H1 (cell line): ENCODE data around the gene DENND6B. TPM values are rescaled to one million over a fixed set of nuclear protein-coding genes. Genes with fewer than 3 reads are reported as not detected.

Source experiments
- CTCF ChIA-PET: fragments of 300-600 bp; sonication (Branson Sonifier 250); formaldehyde crosslinking; loops from one replicate; lab custom pipeline; 2021; ENCODE audit not compliant: partially characterized antibody; lab: Charles Lee
- POLR2A ChIA-PET: fragments of 300-600 bp; sonication (Branson Sonifier 250); formaldehyde crosslinking; loops from one replicate; lab custom pipeline; 2021; ENCODE audit warnings: inconsistent platforms; ENCODE audit not compliant: partially characterized antibody; lab: Charles Lee
- DNase-seq, 2 experiments: peaks; one replicate each; pipeline versions ENCODE4 v3.0.0 to v3.0.0-alpha.2; 2010 to 2022; ENCODE audit warnings: low spot score in 2 of 2, low read depth in 1 of 2, mixed read lengths in 1 of 2
- FAIRE-seq: peaks from 2 replicates; lab custom pipeline; 2011; peaks lifted over from hg19 to GRCh38; lab: Jason Lieb, UNC
- H2AFZ ChIP-seq: 2 replicates; pipeline ENCODE4 v1.8.1; 2012; ENCODE audit warnings: low read length, inconsistent platforms
- H2AK5ac ChIP-seq: 2 replicates; pipeline ENCODE4 v1.6.1; 2013; ENCODE audit warnings: low read depth, low read length
- H2BK120ac ChIP-seq: replicated peaks from 2 replicates; pipeline ENCODE3; 2013; ENCODE audit warnings: low read depth, low read length, inconsistent platforms
- H2BK12ac ChIP-seq: 2 replicates; pipeline ENCODE4 v1.6.1; 2013; ENCODE audit warnings: low read depth, low read length
- H2BK15ac ChIP-seq: 2 replicates; pipeline ENCODE4 v1.6.1; 2013; ENCODE audit warnings: low read length
- H2BK20ac ChIP-seq: 2 replicates; pipeline ENCODE4 v1.6.1; 2013; ENCODE audit warnings: low read length
- H2BK5ac ChIP-seq: 2 replicates; pipeline ENCODE4 v1.6.1; 2013; ENCODE audit warnings: low read depth, low read length
- H3K14ac ChIP-seq: 2 replicates; pipeline ENCODE4 v1.6.1; 2013; ENCODE audit warnings: inconsistent platforms; ENCODE audit not compliant: insufficient read length
- H3K18ac ChIP-seq: 2 replicates; pipeline ENCODE4 v1.6.1; 2013; ENCODE audit warnings: low read length; ENCODE audit errors: extremely low read depth
- H3K23ac ChIP-seq: 2 replicates; pipeline ENCODE4 v1.6.1; 2013; ENCODE audit warnings: inconsistent platforms; ENCODE audit not compliant: insufficient read length
- H3K23me2 ChIP-seq: 2 replicates; pipeline ENCODE4 v1.6.1; 2013; ENCODE audit warnings: low read depth, low read length
- H3K27ac ChIP-seq: 2 replicates; pipeline ENCODE4 v1.6.1; 2011; ENCODE audit warnings: low read depth, low read length, inconsistent platforms
- H3K27me3 ChIP-seq, 4 experiments: replicated peaks in 1 of 4; 1 replicate in 1 of 4; 2 replicates in 3 of 4; pipeline versions ENCODE4 v1.6.1 to v1.8.1; 2011 to 2013; ENCODE audit warnings: low read length in 3 of 4, mild to moderate bottlenecking in 3 of 4, inconsistent platforms in 2 of 4, mixed read lengths in 2 of 4, moderate library complexity in 1 of 4; ENCODE audit not compliant: control insufficient read depth in 3 of 4, insufficient read depth in 3 of 4; ENCODE audit errors: extremely low read depth in 1 of 4
- H3K36me3 ChIP-seq, 4 experiments: 2 replicates each; pipeline versions ENCODE4 v1.6.1 to v1.8.1; 2011 to 2013; ENCODE audit warnings: mild to moderate bottlenecking in 4 of 4, low read length in 3 of 4, moderate library complexity in 2 of 4, control low read depth in 1 of 4, inconsistent platforms in 1 of 4; ENCODE audit not compliant: insufficient read depth in 4 of 4, control insufficient read depth in 2 of 4
- H3K4ac ChIP-seq: replicated peaks from 2 replicates; pipeline ENCODE3; 2013; ENCODE audit warnings: low read length, low read depth, mixed read lengths, inconsistent platforms; ENCODE audit not compliant: insufficient read length
- H3K4me1 ChIP-seq, 4 experiments: replicated peaks in 1 of 4; 1 replicate in 1 of 4; 2 replicates in 3 of 4; pipeline versions ENCODE4 v1.6.1 to v1.8.1; 2011 to 2013; ENCODE audit warnings: low read length in 3 of 4, inconsistent platforms in 2 of 4, mixed read lengths in 1 of 4; ENCODE audit not compliant: insufficient read depth in 4 of 4, control insufficient read depth in 3 of 4
- H3K4me2 ChIP-seq, 2 experiments: 2 replicates each; pipeline versions ENCODE4 v1.6.1 to v1.8.1; 2011 to 2013; ENCODE audit warnings: low read depth in 2 of 2, low read length in 2 of 2, control low read depth in 1 of 2, inconsistent platforms in 1 of 2, mild to moderate bottlenecking in 1 of 2; ENCODE audit not compliant: insufficient read depth in 1 of 2
- H3K4me3 ChIP-seq, 4 experiments: fragments of 200-600, 300-600 bp in 1 of 4; sonication (generic), shearing (Covaris generic), sonication (Bioruptor Twin) in 1 of 4; 2 replicates each; pipeline versions ENCODE4 v1.5.1 to v1.8.1; 2011 to 2016; ENCODE audit warnings: low read length in 4 of 4, low read depth in 3 of 4, control low read depth in 2 of 4, inconsistent platforms in 2 of 4, mild to moderate bottlenecking in 2 of 4, mixed read lengths in 1 of 4, moderate library complexity in 1 of 4; ENCODE audit not compliant: insufficient read depth in 2 of 4; ENCODE audit errors: extremely low read depth in 1 of 4
- H3K56ac ChIP-seq: replicated peaks from 2 replicates; pipeline ENCODE3; 2013; ENCODE audit warnings: low read depth, mild to moderate bottlenecking, mixed read lengths, low read length, inconsistent platforms; ENCODE audit not compliant: insufficient read length
- H3K79me1 ChIP-seq: 2 replicates; pipeline ENCODE4 v1.6.1; 2013; ENCODE audit warnings: low read depth, low read length, control low read depth
- H3K79me2 ChIP-seq, 2 experiments: 2 replicates each; pipeline versions ENCODE4 v1.6.1 to v1.8.1; 2012 to 2013; ENCODE audit warnings: low read length in 2 of 2, mild to moderate bottlenecking in 2 of 2, inconsistent platforms in 1 of 2; ENCODE audit not compliant: insufficient read depth in 2 of 2, control insufficient read depth in 1 of 2
- H3K9ac ChIP-seq, 4 experiments: replicated peaks in 1 of 4; 1 replicate in 1 of 4; 2 replicates in 3 of 4; pipeline versions ENCODE4 v1.6.1 to v1.8.1; 2011 to 2013; ENCODE audit warnings: low read depth in 3 of 4, low read length in 3 of 4, control low read depth in 2 of 4, mild to moderate bottlenecking in 2 of 4, moderate library complexity in 2 of 4, inconsistent platforms in 1 of 4; ENCODE audit errors: extremely low read depth in 1 of 4
- H3K9me3 ChIP-seq, 2 experiments: 2 replicates each; pipeline versions ENCODE4 v1.6.1 to v1.8.1; 2012 to 2013; ENCODE audit warnings: mild to moderate bottlenecking in 2 of 2, moderate library complexity in 2 of 2, control low read depth in 1 of 2, inconsistent platforms in 1 of 2, low read depth in 1 of 2, low read length in 1 of 2, mixed read lengths in 1 of 2; ENCODE audit not compliant: insufficient read depth in 2 of 2
- H4K20me1 ChIP-seq, 2 experiments: replicated peaks in 1 of 2; 2 replicates each; pipeline versions ENCODE3 to v1.8.1; 2011 to 2013; ENCODE audit warnings: inconsistent platforms in 2 of 2, low read length in 2 of 2, mild to moderate bottlenecking in 1 of 2; ENCODE audit not compliant: insufficient read depth in 2 of 2, control insufficient read depth in 1 of 2
- H4K5ac ChIP-seq: 2 replicates; pipeline ENCODE4 v1.6.1; 2013; ENCODE audit warnings: low read length, low read depth, mixed read lengths, inconsistent platforms; ENCODE audit not compliant: insufficient read length
- H4K8ac ChIP-seq: 2 replicates; pipeline ENCODE4 v1.8.0; 2013; ENCODE audit warnings: mild to moderate bottlenecking, moderate library complexity, low read length, inconsistent platforms; ENCODE audit not compliant: insufficient read depth; ENCODE audit errors: extremely low read depth
- H4K91ac ChIP-seq: replicated peaks from 2 replicates; pipeline ENCODE3; 2013; ENCODE audit warnings: low read length, mixed read lengths, inconsistent platforms; ENCODE audit not compliant: insufficient read length
- BRCA1 ChIP-seq: IDR thresholded peaks from 2 replicates; pipeline ENCODE4 v1.6.1; 2012; ENCODE audit warnings: low read depth, low read length, improper control_type of control experiment
- CEBPB ChIP-seq: IDR thresholded peaks from 2 replicates; pipeline ENCODE4 v1.6.1; 2012; ENCODE audit warnings: low read depth, low read length
- CHD2 ChIP-seq: IDR thresholded peaks from 2 replicates; pipeline ENCODE4 v1.6.1; 2012; ENCODE audit warnings: low read length, improper control_type of control experiment
- NRF1 ChIP-seq: IDR thresholded peaks from 2 replicates; pipeline ENCODE4 v1.6.1; 2011; ENCODE audit warnings: mild to moderate bottlenecking, low read depth, low read length, improper control_type of control experiment
- POLR2AphosphoS5 ChIP-seq: IDR thresholded peaks from 2 replicates; pipeline ENCODE4 v1.6.1; 2011; ENCODE audit warnings: low read depth, low read length
- RBBP5 ChIP-seq: IDR thresholded peaks from 2 replicates; pipeline ENCODE4 v1.7.1; 2012; ENCODE audit warnings: low read depth, mild to moderate bottlenecking, inconsistent platforms, low read length, moderate library complexity, borderline replicate concordance
- SIX5 ChIP-seq: IDR thresholded peaks from 2 replicates; pipeline ENCODE4 v1.6.1; 2011; ENCODE audit warnings: mild to moderate bottlenecking, low read depth, low read length
- SP1 ChIP-seq: IDR thresholded peaks from 2 replicates; pipeline ENCODE4 v1.6.1; 2011; ENCODE audit warnings: low read depth, low read length
- SP4 ChIP-seq: IDR thresholded peaks from 2 replicates; pipeline ENCODE4 v1.6.1; 2012; ENCODE audit warnings: low read length, inconsistent platforms
- TAF1 ChIP-seq: IDR thresholded peaks from 2 replicates; pipeline ENCODE4 v1.6.1; 2011; ENCODE audit warnings: mild to moderate bottlenecking, low read depth, low read length
- TEAD4 ChIP-seq: IDR thresholded peaks from 2 replicates; pipeline ENCODE4 v1.6.1; 2012; ENCODE audit warnings: low read depth, low read length, inconsistent platforms, mixed read lengths
- WGBS, 2 experiments: shearing (Covaris generic) in 1 of 2; methylation state at CpG; one replicate each; pipeline versions ENCODE4 v1.1.6 to v1.1.7; 2013 to 2015; ENCODE audit warnings: low lambda C conversion rate in 2 of 2, mixed read lengths in 2 of 2, inconsistent platforms in 1 of 2, low coverage in 1 of 2, missing lambda C conversion rate in 1 of 2; ENCODE audit not compliant: insufficient replicate concordance in 2 of 2, insufficient coverage in 1 of 2, insufficient read length in 1 of 2; ENCODE audit errors: extremely low coverage in 1 of 2, missing lambda C conversion rate in 1 of 2; 5-methylcytosine and 5-hydroxymethylcytosine counted together
- polyA plus RNA-seq, 7 experiments: library from polyadenylated mRNA; depleted of rRNA in 3 of 7; stranded (reverse) in 5 of 7; unstranded in 2 of 7; fragments of >200 nt in 5 of 7; fragments of 200-250 nt in 2 of 7; gene quantifications; 1 replicate in 5 of 7; 2 replicates in 1 of 7; 4 replicates in 1 of 7; pipeline versions ENCODE4 v1.2.1 to v1.2.3, GENCODE V29; 2011 to 2013; ENCODE audit warnings: missing spikeins in 2 of 7, mixed read lengths in 2 of 7
- total RNA-seq: library from RNA; stranded (reverse); fragmentation: NEBNext Ultra II Directional; extraction: Animal tissue kit (Norgen Biotek cat#: 25700); gene quantifications from 2 replicates; pipeline ENCODE4 v1.2.1, GENCODE V29; 2021
- TF ChIP-seq, protein P1 (sequence below): IDR thresholded peaks from 2 replicates; pipeline ENCODE4 v1.6.1; 2012; ENCODE audit warnings: low read length, inconsistent platforms

Gene DENND6B
- total and polyA plus RNA-seq, 2 of the 8 experiments (the other 6 are each of a cell fraction or from before 2014, with no cell fraction given), result 1.1 to 1.9 TPM

DNA sequence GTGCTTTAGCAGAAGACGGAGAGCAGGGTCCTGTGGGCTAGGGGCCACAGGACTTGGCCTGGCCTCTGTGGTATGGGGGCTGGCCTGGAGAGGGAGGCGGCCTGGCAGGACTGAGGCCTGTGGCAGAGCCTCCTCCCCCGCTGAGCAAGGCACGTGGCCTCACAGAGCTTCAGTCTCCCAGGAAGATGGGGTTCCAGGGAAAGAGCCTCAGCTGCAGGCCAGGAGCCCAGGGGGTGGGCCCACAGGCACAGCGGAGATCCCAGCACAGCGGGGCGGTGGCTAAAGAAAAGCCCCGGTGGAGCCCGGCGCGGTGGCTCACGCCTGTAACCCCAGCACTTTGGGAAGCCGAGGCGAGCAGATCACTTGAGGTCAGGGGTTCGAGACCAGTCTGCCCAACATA is 67.5 kb downstream of the DENND6B start:
- Histone ChIP-seq H4K91ac (no peak overlapping the region), H4K5ac (no peak overlapping the region), H2BK20ac (no peak overlapping the region), H3K4me1 (peaks cover 0 to 20% (median 10%) of the 10 kb centered on the region in 4 experiments; a peak in 6 of 7 replicates), H3K9ac (no peak overlapping the region), H3K79me2 (no peaks in the 10 kb centered on the region), H3K4me2 (no peak overlapping the region), H3K27ac (no peak overlapping the region), H2BK15ac (no peak overlapping the region), H3K36me3 (no peaks in the 10 kb centered on the region), H3K4ac (no peak overlapping the region), H3K56ac (no peak overlapping the region), H2AK5ac (no peak overlapping the region), H3K79me1 (no peaks in the 10 kb centered on the region), H2BK12ac (no peak overlapping the region), H4K20me1 (peaks cover 5 to 12% of the 10 kb centered on the region in 2 experiments), H2BK120ac (no peak overlapping the region), H3K18ac (no peak overlapping the region), H3K23me2 (peaks cover 6% of the 10 kb centered on the region; the same call in 1 of the 2 replicates), H3K23ac (no peak overlapping the region), H4K8ac (no peak overlapping the region), H3K27me3 (peaks cover 1 to 22% (median 16%) of the 10 kb centered on the region in 4 experiments; a peak in 6 of 7 replicates), H2BK5ac (no peak overlapping the region), H3K14ac (no peak overlapping the region), H3K4me3 (no peak overlapping the region), H2AFZ (no peak overlapping the region), H3K9me3 (no peaks in the 10 kb centered on the region)
- DNase-seq (no peak), FAIRE-seq (no peak)
- CTCF ChIA-PET, result interaction anchor here (0.7 to 2.2 kb wide), 3 partner anchors 7 to 17 kb away, joined by 4 to 17 read pairs (median 4); partner anchors contain the start of gene HDAC10
- POLR2A ChIA-PET, result interaction anchor here (0.8 kb wide), 1 partner anchor 8 kb away, joined by 3 read pairs; the partner anchor contains the start of gene HDAC10
- WGBS, 2 experiments, result 91% methylated on average over 15 of the region's 15 CpGs; no CpG with 5 or more reads in 1 of the 2 experiments
- TF ChIP-seq BRCA1 (no peak), NRF1 (no peak), POLR2AphosphoS5 (no peak), SIX5 (no peak), SP4 (no peak), TEAD4 (no peak), SP1 (no peak), RBBP5 (no peak), CEBPB (no peak), TAF1 (no peak), CHD2 (no peak)
- TF ChIP-seq, protein P1, sequence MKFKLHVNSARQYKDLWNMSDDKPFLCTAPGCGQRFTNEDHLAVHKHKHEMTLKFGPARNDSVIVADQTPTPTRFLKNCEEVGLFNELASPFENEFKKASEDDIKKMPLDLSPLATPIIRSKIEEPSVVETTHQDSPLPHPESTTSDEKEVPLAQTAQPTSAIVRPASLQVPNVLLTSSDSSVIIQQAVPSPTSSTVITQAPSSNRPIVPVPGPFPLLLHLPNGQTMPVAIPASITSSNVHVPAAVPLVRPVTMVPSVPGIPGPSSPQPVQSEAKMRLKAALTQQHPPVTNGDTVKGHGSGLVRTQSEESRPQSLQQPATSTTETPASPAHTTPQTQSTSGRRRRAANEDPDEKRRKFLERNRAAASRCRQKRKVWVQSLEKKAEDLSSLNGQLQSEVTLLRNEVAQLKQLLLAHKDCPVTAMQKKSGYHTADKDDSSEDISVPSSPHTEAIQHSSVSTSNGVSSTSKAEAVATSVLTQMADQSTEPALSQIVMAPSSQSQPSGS, result no peak
